ENCODE results near the gene ZNF672. TPM values are rescaled to one million over a fixed set of nuclear protein-coding genes. Genes with fewer than 3 reads are reported as not detected.
"Not testable (repeated sequence)": the region's sequence is repeated elsewhere in the genome, so short reads cannot be mapped to it uniquely, and the experiment has no call there.

ZNF672 gene
- total and polyA plus RNA-seq, 2 of the 13 experiments (the other 11 are each of a cell fraction or from before 2014, with no cell fraction given) = 17.2 to 22.9 TPM

DNA sequence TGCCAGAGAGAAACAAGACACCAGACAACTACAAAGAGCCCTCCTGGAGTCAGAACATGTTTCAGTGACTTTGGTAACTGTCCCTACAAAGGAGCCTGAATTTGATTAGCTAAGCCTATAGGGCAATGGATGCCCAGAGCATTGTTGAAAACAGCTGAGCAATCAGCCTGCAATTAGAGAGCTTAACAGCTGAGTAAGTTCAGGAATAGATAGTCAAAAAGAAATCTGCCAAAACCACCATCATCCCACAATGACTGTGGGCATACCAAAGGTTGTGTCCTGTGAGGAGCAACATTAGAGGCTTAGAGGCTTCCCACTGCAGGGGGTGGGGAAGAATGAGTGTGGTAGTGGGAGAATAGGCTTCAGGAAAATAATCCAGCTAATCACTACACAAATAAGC, 44.4 kb upstream of the ZNF672 start (continued):
- TF ChIP-seq DNMT3B (CRISPR knock-in tag; conservative IDR thresholded peaks at IDR 0.05) = no peak

- H3K4me3 ChIP-seq (replicated peaks in 1 of 3; ENCODE audit: insufficient read depth in 1 of 3, low read depth in 2 of 3, low read length in 3 of 3); BruUV-seq (replicated peaks); FAIRE-seq; CTCF ChIA-PET (ENCODE audit: low intra/inter-chr PET ratio, low total read pairs); POLR2A ChIA-PET; H3K27ac ChIP-seq (ENCODE audit: extremely low read length, insufficient read depth, low read length); in situ Hi-C loops (cut with HindIII; ENCODE audit: extremely low pct_ligation_motif_present, low pct_unique_long_range_greater_than_20kb); H3K27me3 ChIP-seq (ENCODE audit: control insufficient read depth in 1 of 2, insufficient read depth in 2 of 2, low read length in 2 of 2); H3K36me3 ChIP-seq (replicated peaks in 1 of 2; ENCODE audit: control insufficient read depth in 1 of 2, insufficient read depth in 2 of 2, low read length in 2 of 2); H3K9ac ChIP-seq (ENCODE audit: insufficient read depth, low read depth, low read length); DNase-seq (ENCODE audit: low spot score); ATAC-seq; H3K79me2 ChIP-seq (ENCODE audit: insufficient read depth, low read length); H3K4me1 ChIP-seq (ENCODE audit: insufficient read depth, low read length); H3K9me3 ChIP-seq (ENCODE audit: low read length); H3K4me2 ChIP-seq (ENCODE audit: low read depth, low read length); H4K20me1 ChIP-seq (ENCODE audit: insufficient read depth, low read length); H2AFZ ChIP-seq (ENCODE audit: low read length): not testable (repeated sequence)
- WGBS (ENCODE audit: low lambda C conversion rate) = 3% methylated on average over 5 of the region's 5 CpGs
- intact Hi-C loops (cut with micrococcal nuclease; ENCODE audit: unreplicated experiment) = loop anchor here (5.0 kb wide), 2 partner anchors 37 to 97 kb away; partner anchors contain the start of gene LYPD8
Observed at GRCh38 chr1:248794663-248795062, 43.4 kb upstream of the ZNF672 start.

DNA sequence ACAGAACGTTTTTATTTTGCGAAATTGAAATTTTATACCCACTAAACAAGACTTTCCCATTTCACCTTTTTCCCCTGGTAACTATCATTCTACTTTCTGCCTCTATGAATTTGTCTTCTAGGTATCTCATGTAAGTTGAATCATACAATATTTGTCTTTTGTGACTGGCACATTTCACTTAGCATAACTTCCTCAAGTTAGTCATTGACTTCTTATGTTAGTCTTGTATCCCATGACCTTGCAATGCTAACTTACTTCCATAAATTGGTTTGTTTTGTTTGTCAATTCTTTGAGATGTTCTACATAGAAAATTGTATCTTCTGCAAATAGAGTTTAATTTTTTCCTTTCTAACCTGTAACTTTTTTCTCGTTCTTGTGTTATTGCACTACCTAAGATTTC, 39.2 kb upstream of the ZNF672 start:
- Histone ChIP-seq H3K9me3 (ENCODE audit: low read length) (no peaks in the 10 kb centered on the region), H3K9ac (ENCODE audit: insufficient read depth, low read depth, low read length) (no peak overlapping the region), H3K4me1 (ENCODE audit: insufficient read depth, low read length) (no peaks in the 10 kb centered on the region), H3K27ac (ENCODE audit: extremely low read length, insufficient read depth, low read length) (no peak overlapping the region), H3K4me3 (replicated peaks in 1 of 3; ENCODE audit: insufficient read depth in 1 of 3, low read depth in 2 of 3, low read length in 3 of 3) (no peak overlapping the region), H3K4me2 (ENCODE audit: low read depth, low read length) (no peak overlapping the region), H3K79me2 (ENCODE audit: insufficient read depth, low read length) (no peaks in the 10 kb centered on the region), H3K36me3 (replicated peaks in 1 of 2; ENCODE audit: control insufficient read depth in 1 of 2, insufficient read depth in 2 of 2, low read length in 2 of 2) (no peaks in the 10 kb centered on the region), H2AFZ (ENCODE audit: low read length) (no peak overlapping the region), H4K20me1 (ENCODE audit: insufficient read depth, low read length) (no peaks in the 10 kb centered on the region), H3K27me3 (ENCODE audit: control insufficient read depth in 1 of 2, insufficient read depth in 2 of 2, low read length in 2 of 2) (no peaks in the 10 kb centered on the region)
- ChIA-PET POLR2A (no interaction called here), CTCF (ENCODE audit: low intra/inter-chr PET ratio, low total read pairs) (no interaction called here)
- no TSS peak for BruUV-seq (replicated peaks)
- in situ Hi-C loops (cut with HindIII; ENCODE audit: extremely low pct_ligation_motif_present, low pct_unique_long_range_greater_than_20kb) (no loop called here), intact Hi-C loops (cut with micrococcal nuclease; ENCODE audit: unreplicated experiment) (no loop called here)
- WGBS (ENCODE audit: low lambda C conversion rate) = 5% methylated on average over 3 of the region's 3 CpGs
- FAIRE-seq (no peak), DNase-seq (ENCODE audit: low spot score) (no peak), ATAC-seq (no peak)
- TF ChIP-seq SALL1 (CRISPR knock-in tag; IDR thresholded peaks at IDR 0.05) = no peak
- no peak for TF ChIP-seq ZNF18 (CRISPR knock-in tag; IDR thresholded peaks at IDR 0.05; ENCODE audit: insufficient replicate concordance)
- TF ChIP-seq TFE3 (CRISPR knock-in tag; IDR thresholded peaks at IDR 0.05) = no peak
- no peak for TF ChIP-seq PCBP2 (optimal IDR thresholded peaks at IDR 0.05; ENCODE audit: low read depth, low read length, poor library complexity, severe bottlenecking)
- TF ChIP-seq CBFB (CRISPR knock-in tag; IDR thresholded peaks at IDR 0.05) = no peak
- TF ChIP-seq, protein P1, sequence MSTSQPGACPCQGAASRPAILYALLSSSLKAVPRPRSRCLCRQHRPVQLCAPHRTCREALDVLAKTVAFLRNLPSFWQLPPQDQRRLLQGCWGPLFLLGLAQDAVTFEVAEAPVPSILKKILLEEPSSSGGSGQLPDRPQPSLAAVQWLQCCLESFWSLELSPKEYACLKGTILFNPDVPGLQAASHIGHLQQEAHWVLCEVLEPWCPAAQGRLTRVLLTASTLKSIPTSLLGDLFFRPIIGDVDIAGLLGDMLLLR (CRISPR knock-in tag; IDR thresholded peaks at IDR 0.05) = no peak
- TF ChIP-seq FOXP1 (IDR thresholded peaks at IDR 0.05) = no peak
- no peak for TF ChIP-seq FOXP1 (CRISPR knock-in tag; IDR thresholded peaks at IDR 0.05)
- TF ChIP-seq TAF1 (CRISPR knock-in tag; IDR thresholded peaks at IDR 0.05) = no peak
- no peak for TF ChIP-seq RAD21 (CRISPR knock-in tag; IDR thresholded peaks at IDR 0.05)
- TF ChIP-seq ZNF710 (CRISPR knock-in tag; IDR thresholded peaks at IDR 0.05; ENCODE audit: borderline replicate concordance) = no peak

Data from HepG2 (cell line).